ENCODE measurements around the gene PLAGL1.

GRCh38 chr6:143963158-143963919, 44.7 kb downstream of the PLAGL1 start:
- TF ChIP-seq, protein P1, sequence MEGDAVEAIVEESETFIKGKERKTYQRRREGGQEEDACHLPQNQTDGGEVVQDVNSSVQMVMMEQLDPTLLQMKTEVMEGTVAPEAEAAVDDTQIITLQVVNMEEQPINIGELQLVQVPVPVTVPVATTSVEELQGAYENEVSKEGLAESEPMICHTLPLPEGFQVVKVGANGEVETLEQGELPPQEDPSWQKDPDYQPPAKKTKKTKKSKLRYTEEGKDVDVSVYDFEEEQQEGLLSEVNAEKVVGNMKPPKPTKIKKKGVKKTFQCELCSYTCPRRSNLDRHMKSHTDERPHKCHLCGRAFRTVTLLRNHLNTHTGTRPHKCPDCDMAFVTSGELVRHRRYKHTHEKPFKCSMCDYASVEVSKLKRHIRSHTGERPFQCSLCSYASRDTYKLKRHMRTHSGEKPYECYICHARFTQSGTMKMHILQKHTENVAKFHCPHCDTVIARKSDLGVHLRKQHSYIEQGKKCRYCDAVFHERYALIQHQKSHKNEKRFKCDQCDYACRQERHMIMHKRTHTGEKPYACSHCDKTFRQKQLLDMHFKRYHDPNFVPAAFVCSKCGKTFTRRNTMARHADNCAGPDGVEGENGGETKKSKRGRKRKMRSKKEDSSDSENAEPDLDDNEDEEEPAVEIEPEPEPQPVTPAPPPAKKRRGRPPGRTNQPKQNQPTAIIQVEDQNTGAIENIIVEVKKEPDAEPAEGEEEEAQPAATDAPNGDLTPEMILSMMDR (conservative IDR thresholded peaks at IDR 0.05; ENCODE audit: low read depth, low read length): no peak
- no peak for TF ChIP-seq EZH2 (IDR thresholded peaks at IDR 0.05; ENCODE audit: borderline replicate concordance, low read depth, low read length, poor library complexity, severe bottlenecking)

Data from A673 (cell line).